HG03103 (cell line): ENCODE data around the gene GALNS.
"Not testable (repeated sequence)": the region's sequence is repeated elsewhere in the genome, so short reads cannot be mapped to it uniquely, and the experiment has no call there.

Source experiments
- ATAC-seq: cut with Tn5 transposase; IDR thresholded peaks from one replicate; pipeline ENCODE4 v1.9.1; 2021; ENCODE audit warnings: low read depth; ENCODE audit not compliant: unreplicated experiment

The GALNS gene

DNA sequence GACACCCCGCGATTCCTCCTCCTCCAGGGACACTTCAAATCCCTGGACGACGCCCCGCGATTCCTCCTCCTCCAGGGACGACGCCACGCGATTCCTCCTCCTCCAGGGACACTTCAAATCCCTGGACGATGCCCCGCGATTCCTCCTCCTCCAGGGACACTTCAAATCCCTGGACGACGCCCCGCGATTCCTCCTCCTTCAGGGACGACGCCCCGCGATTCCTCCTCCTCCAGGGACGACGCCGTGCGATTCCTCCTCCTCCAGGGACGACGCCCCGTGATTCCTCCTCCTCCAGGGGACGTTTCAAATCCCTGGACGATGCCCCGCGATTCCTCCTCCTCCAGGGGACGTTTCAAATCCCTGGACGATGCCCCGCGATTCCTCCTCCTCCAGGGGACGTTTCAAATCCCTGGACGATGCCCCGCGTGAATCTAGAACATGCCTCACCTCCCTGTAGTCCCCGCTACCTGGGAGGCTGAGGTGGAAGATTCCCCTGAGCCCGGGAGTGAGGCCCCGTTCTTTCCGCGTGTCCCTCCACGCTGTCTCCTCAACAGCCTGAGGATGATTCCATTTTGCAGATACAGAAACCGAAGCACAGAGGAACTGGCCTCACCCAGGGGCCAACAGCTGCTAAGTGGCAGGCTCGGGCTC lies 33.1 kb upstream of the GALNS start:
- not testable (repeated sequence) for ATAC-seq

DNA sequence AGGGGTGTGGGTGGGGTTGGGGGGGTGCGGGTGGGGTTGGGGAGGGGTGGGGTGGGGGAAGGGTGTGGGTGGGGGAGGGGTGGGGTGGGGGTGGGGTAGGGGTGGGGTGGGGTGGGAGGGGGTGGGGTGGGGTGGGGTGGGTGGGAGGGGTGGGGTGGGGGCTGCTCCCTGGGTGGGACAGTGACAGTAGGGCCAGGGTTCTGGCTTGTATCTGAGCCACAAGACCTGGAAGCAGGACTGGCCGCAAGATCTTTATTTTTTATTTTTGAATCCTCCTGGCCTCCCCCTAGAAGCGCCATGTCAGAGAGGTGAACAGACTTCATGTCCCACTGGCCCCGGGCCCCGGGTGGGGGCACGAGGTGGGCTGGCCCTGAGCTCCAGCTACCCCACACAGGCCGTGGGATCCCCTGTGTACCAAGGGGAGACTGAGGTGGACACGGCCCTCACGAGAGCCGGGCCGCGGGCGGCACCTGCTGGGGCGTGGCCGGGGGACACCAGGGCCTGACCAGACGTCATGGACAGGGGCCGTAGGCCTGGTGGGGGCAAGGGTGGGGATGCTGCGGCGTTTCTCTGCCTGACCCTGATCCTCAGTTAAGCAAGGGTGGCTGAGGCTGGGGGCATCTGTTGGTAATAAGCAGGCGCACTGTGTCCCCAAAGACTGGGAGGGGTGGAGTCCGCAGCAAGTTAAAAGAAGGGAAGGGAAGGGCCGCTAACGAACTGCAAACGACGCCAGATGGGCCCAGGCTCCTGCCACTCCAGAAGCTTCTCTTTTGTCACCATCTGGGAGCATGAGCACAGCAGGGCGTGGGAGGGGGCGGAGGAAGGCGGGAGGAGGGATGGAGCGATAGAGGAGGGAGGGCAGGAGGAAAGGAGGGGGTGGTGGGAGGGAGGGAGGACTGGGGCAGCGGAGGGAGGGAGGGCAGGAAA lies 32.0 kb upstream of the GALNS start:
- ATAC-seq: no peak

- ATAC-seq: no peak
Observed at GRCh38 chr16:88888057-88888456, 31.3 kb upstream of the GALNS start.

GRCh38 chr16:88886845-88887521 lies 30.2 kb upstream of the GALNS start:
- no peak for ATAC-seq

- no peak for ATAC-seq
Observed at GRCh38 chr16:88886420-88886844, 29.7 kb upstream of the GALNS start.

DNA sequence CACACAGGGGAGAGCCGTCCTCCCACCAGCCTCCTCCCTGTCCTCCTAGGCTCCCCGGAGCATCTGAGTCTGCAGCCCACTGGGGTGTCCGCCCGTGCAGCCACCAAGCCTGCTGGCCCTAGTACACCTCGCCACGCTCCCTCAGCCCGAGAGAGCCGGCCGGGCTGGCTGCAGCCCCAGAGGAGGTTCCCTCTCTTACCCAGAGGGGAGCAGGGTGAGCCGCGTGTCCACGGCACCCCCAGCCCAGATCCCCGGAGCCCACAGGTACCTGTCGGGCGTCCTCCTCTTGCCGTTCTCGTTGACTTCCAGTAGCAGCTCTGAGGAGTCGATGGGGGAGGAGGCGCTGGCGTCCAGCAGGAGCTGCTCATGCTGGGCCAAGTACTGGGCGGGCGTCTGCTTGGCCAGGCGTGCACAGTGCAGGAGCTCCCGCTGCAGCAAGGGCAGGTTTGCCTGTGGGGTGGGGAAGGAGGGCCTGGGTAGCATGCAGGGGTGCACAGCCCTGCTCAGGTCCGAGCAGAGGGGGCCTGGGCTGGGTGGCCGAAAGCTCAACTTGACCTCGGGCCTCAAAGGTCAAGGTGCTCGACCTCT lies 29.0 kb upstream of the GALNS start:
- ATAC-seq: no peak

GRCh38 chr16:88884569-88885271 lies 28.0 kb upstream of the GALNS start:
- ATAC-seq: no peak

DNA sequence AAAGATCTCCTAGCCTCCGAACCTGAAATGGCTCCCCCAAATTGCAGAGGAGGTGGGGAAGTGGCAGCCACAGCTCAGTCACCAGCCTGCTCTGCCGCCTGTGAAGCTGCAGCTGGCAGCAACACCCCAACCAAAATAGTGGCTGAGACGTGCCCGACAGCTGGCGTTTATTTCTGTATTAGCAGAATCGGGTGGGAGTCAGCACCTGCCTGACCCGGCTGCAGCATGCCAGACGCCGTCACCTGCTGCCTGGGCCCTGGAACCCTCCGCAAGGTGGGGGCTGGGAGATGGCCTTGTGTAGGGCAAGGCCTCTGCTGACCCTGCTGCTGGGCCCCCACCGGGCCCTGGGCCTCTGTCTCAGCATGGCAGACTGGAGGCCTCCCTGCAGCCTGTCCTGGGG lies 27.2 kb upstream of the GALNS start:
- ATAC-seq: no peak

- no peak for ATAC-seq
Observed at GRCh38 chr16:88883117-88883895, 26.6 kb upstream of the GALNS start.

DNA sequence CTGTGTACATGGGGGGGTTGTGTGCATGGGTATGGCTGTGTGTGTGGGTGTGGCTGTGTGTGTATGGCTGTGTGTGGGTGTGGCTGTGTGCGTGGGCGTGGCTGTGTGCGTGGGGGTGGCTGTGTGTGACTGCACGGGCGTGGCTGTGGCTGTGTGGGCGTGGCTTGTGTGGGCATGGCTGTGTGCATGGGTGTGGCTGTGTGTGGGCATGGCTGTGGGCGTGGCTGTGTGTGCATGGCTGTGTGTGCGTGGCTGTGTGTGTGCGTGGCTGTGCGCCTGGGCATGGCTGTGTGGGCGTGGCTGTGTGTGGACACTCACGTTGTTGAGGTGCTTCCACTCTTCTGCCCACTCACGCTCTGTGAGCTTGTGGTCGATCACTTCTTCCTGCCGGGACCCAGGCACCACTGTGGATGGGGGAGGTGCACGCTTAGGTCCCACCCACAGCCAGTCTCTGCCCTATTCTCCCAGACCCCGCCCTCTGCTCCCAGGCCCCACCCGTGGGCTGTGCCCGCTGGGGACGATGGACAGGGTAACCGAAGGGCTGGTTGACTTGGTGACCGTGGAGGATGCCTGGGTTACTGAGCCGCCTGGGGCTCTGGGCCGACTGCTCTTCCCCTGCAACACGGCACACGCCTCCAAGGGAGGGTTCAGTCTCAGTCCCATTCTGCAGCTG lies 25.7 kb upstream of the GALNS start:
- no peak for ATAC-seq

GRCh38 chr16:88881675-88882357 lies 25.1 kb upstream of the GALNS start:
- ATAC-seq: no peak

GRCh38 chr16:88881007-88881615 lies 24.4 kb upstream of the GALNS start:
- ATAC-seq: no peak

DNA sequence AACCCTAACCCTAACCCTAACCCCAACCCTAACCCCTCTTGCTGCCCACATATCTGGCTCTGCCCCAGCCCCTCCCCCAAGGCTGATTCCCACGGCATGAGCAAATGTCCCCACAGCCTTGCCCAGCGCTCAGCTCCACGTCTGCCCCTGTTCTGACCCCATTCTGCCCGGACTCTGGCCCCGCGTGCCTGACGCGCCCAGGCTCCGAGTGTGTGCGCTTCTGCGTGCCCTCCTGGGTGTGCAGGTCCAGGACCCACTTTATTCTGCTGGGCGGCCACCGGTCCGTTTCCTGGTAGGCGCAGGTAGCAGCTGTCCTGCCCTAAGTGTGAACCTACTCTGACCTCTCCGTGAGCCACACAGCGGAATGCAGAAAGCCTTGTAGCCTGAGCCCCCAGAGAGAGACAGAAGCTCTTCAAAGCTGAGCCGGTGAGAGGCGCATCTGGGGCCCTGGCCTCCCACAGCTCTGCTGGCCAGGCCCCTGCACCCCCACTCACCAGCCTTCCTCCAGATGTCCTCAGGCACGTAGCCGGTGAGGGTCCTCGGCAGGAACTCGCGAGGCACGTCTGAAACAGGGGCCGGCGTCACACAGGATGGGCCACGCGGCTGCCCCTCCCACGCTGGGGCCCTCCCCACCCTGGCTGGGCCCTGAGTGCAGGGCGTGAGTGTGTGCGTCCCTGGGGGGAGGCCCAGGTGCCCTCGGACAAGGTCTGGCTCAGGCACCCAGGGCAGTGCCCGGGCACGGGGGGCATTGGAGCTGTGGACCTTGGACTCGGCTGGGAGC lies 23.7 kb upstream of the GALNS start:
- ATAC-seq: no peak

- no peak for ATAC-seq
Observed at GRCh38 chr16:88879788-88880055, 23.0 kb upstream of the GALNS start.

DNA sequence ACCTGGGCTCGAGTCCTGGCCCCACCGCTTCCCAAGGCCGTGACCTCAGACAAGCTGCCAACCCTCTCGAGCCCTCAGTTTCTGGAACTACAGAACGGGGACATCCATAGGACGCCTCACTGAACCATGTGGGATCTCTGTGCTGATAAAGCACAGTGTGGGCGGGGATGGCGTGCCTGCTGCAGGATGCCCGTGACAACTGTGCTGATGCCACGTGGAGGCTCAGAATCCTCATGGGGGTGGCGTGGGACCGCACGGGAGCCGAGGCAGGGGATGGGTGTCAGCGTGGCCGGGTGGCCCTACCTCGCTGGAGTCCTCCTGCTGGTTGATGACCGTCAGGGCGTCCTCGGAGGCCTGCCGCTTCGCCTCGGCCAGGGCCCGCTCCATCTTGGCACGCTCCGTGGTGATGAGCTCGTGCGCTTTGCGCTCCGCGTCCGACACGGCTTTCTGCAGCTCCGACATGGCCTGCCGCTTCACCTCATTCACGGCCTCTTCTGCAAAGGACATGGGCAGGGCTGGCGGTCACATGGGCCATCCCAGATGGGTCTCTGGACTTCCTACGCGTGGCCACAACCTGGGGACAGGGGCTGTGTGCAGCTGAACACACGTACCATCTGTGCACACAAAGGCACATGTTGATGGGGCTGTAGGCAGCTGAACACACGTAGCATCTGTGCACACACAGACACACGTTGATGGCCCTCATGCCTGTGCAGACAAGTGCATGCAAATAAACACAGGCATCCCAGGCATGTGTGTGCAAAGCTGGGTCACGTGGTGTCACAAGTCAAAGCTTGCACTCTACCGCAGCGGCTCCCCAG lies 22.4 kb upstream of the GALNS start:
- ATAC-seq: no peak

- no peak for ATAC-seq
Observed at GRCh38 chr16:88878356-88878755, 21.6 kb upstream of the GALNS start.
